Heart left ventricle (tissue), 13 donors: ENCODE results near the gene IL23A.

Experiments used
- POLR2A ChIP-seq, 2 donors: fragments of 450-650 bp; IDR thresholded peaks; one replicate each; pipeline ENCODE4 v1.6.1; 2017; ENCODE audit warnings: antibody characterized with exemption in 2 of 2, mild to moderate bottlenecking in 2 of 2, moderate library complexity in 2 of 2
- TF ChIP-seq, protein P1 (sequence below), 12 donors: fragments of 200-600 bp; sonication (generic) in 4 of 12; IDR thresholded peaks; one replicate each; pipeline versions ENCODE4 v1.5.0 to v1.8.0; 2018 to 2022; ENCODE audit warnings: antibody characterized with exemption in 12 of 12, mild to moderate bottlenecking in 5 of 12
- donor health status: ischemic (EF 13 %, LVEDD 7.1; RV severe dilation, severe dysfunction).
- donor health status: DM: no; HTN: yes; CAD: no.
- donor health status: DM: no; HTN: no; CAD: no.
- donor health status: ischemic (EF 25% LVEDD 6.9; RV normal size, moderate dysfunction).
- donor health status: ischemic (EF 25% LVEDD 5.7; RV mildly dilated, moderate dysfunction).
- donor health status: ischemic (EF 35%, LVEDD 5.7; RV mildly dilated, moderate dysfunction).
- donor health status: nonischemic (EF 11% LVEDD 7.7; RV severe dilation, severe dysfunction).
- donor health status: DM: yes; HTN: yes; CAD: no.
- donor health status: PGD.
- donor health status: ischemic (EF 29% LVEDD 5.4; RV normal size, mild dysfunction).
- donor health status: nonischemic (EF 23%, LVEDD 6.1; RV moderate dilation, normal function).

DNA sequence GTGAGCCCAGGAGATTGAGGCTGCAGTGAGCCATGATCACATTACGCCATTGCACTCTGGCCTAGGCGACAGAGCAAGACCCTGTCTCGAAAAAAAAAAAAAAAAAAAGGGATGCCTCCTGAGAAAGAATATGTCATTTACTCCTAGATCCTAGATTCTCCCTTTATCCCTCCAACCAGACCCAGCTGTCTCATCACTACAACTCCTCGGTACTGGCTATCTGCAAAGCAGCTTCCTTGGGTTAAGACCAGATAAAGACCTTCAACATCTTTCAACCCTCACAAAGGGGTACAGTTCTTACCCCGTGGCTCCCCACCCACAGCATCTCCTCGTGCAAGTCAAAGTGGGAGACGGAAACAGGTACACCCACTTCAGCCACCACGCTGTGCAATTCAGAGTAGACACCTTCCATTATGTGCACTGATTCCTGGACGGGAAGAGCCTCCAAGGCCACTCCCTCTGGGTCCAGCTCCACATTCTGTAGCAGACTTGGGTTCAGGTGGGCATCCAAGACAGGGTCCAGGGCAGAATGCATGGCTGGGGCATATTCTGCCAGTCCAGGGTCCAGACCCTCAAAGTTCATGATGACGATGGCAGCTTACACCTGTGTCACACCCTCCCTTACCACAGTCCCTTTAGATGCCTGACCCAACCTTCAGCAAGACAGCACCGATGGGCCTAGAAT is 6.0 kb upstream of the IL23A start:
- TF ChIP-seq, protein P1, sequence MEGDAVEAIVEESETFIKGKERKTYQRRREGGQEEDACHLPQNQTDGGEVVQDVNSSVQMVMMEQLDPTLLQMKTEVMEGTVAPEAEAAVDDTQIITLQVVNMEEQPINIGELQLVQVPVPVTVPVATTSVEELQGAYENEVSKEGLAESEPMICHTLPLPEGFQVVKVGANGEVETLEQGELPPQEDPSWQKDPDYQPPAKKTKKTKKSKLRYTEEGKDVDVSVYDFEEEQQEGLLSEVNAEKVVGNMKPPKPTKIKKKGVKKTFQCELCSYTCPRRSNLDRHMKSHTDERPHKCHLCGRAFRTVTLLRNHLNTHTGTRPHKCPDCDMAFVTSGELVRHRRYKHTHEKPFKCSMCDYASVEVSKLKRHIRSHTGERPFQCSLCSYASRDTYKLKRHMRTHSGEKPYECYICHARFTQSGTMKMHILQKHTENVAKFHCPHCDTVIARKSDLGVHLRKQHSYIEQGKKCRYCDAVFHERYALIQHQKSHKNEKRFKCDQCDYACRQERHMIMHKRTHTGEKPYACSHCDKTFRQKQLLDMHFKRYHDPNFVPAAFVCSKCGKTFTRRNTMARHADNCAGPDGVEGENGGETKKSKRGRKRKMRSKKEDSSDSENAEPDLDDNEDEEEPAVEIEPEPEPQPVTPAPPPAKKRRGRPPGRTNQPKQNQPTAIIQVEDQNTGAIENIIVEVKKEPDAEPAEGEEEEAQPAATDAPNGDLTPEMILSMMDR (IDR thresholded peaks at IDR 0.05), result no peak
- no peak for TF ChIP-seq POLR2A (IDR thresholded peaks at IDR 0.05)
